Vagina (tissue), 2 donors: ENCODE data around the gene SDK2. TPM values are rescaled to one million over a fixed set of nuclear protein-coding genes. Genes with fewer than 3 reads are reported as not detected.

ENCODE experiments used
- DNase-seq, 2 donors: peaks; one replicate each; pipeline ENCODE4 v3.0.0-alpha.2; 2017; ENCODE audit errors: extremely low spot score in 2 of 2
- H3K27ac ChIP-seq: fragments of 200-600 bp; sonication (generic); one replicate; pipeline ENCODE4 v1.5.1; 2019
- H3K27me3 ChIP-seq: fragments of 200-600 bp; sonication (generic); one replicate; pipeline ENCODE4 v1.5.1; 2019
- H3K36me3 ChIP-seq, 2 donors: fragments of 200-600 bp; sonication (generic); one replicate each; pipeline ENCODE4 v1.5.1; 2017 to 2019
- H3K4me1 ChIP-seq: fragments of 200-600 bp; sonication (generic); one replicate; pipeline ENCODE4 v1.5.1; 2019
- H3K4me3 ChIP-seq, 2 donors: fragments of 200-600 bp; sonication (generic); 1 replicate in 1 of 2; 2 replicates in 1 of 2; pipeline ENCODE4 v1.5.1; 2016 to 2019
- H3K9me3 ChIP-seq: fragments of 200-600 bp; sonication (generic); one replicate; pipeline ENCODE4 v1.5.1; 2019
- POLR2A ChIP-seq, 2 donors: fragments of 450-650 bp; IDR thresholded peaks; one replicate each; pipeline ENCODE4 v1.6.1; 2017; ENCODE audit warnings: antibody characterized with exemption in 2 of 2, mild to moderate bottlenecking in 2 of 2, moderate library complexity in 2 of 2
- POLR2AphosphoS5 ChIP-seq, 2 donors: sonication (generic); formaldehyde crosslinking; IDR thresholded peaks; one replicate each; pipeline ENCODE4 v1.9.0; 2017; ENCODE audit warnings: antibody characterized with exemption in 2 of 2, mild to moderate bottlenecking in 2 of 2, low read depth in 1 of 2; ENCODE audit not compliant: insufficient read depth in 1 of 2
- intact Hi-C: fragments of 100-400 bp; cut with DNase I; formaldehyde crosslinking; loops from one replicate; pipeline ENCODE4 v1.15.1; 2023
- total RNA-seq: library from RNA; depleted of rRNA; stranded (reverse); fragments of >200 nt; gene quantifications from one replicate; pipeline ENCODE4 v1.2.3, GENCODE V29; 2016
- TF ChIP-seq, protein P1 (sequence below), 3 experiments: fragments of 450-650 bp in 2 of 3; fragments of 200-600 bp in 1 of 3; sonication (generic) in 1 of 3; IDR thresholded peaks; one replicate each; pipeline ENCODE4 v1.5.1; 2017 to 2019; ENCODE audit warnings: antibody characterized with exemption in 3 of 3, mild to moderate bottlenecking in 2 of 3, moderate library complexity in 2 of 3

SDK2 gene
- total RNA-seq, 1 donor from 2014 or later = 1.7 TPM

DNA sequence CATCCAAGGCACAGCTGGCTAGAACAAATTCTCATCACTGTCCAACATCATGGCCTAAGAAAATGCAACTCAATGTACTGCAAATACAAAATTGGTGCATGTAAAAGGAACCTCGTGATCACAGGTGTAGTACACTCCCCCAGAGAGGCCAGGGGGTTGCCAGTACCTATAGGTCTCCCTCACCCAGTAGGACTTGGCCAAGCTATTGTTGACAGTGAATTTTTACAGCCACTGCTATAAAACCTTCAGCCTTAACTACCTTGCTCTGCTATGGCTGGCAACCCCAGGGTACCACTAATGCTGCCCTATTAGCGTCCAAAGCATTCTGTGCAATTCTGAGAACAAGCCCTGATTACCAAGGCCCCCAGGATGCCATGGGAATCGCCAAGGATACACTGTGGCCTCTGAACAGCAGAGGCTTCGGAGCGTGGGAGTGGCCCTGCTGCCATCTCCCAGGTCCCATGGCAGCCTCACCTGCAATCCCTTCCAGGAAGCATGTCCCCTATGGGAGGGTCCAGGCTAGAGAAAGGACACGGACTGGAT, 67.6 kb downstream of the SDK2 start:
- H3K36me3 ChIP-seq = no peaks in the 10 kb centered on the region
- no peak overlapping the region for H3K27ac ChIP-seq
- no peak for DNase-seq
- H3K9me3 ChIP-seq = no peaks in the 10 kb centered on the region
- no peak for TF ChIP-seq POLR2AphosphoS5 (IDR thresholded peaks at IDR 0.05; ENCODE audit: insufficient read depth in 1 of 2, low read depth in 1 of 2)
- no peak for TF ChIP-seq POLR2A (IDR thresholded peaks at IDR 0.05)
- TF ChIP-seq, protein P1, sequence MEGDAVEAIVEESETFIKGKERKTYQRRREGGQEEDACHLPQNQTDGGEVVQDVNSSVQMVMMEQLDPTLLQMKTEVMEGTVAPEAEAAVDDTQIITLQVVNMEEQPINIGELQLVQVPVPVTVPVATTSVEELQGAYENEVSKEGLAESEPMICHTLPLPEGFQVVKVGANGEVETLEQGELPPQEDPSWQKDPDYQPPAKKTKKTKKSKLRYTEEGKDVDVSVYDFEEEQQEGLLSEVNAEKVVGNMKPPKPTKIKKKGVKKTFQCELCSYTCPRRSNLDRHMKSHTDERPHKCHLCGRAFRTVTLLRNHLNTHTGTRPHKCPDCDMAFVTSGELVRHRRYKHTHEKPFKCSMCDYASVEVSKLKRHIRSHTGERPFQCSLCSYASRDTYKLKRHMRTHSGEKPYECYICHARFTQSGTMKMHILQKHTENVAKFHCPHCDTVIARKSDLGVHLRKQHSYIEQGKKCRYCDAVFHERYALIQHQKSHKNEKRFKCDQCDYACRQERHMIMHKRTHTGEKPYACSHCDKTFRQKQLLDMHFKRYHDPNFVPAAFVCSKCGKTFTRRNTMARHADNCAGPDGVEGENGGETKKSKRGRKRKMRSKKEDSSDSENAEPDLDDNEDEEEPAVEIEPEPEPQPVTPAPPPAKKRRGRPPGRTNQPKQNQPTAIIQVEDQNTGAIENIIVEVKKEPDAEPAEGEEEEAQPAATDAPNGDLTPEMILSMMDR (IDR thresholded peaks at IDR 0.05) = no peak
- intact Hi-C loops = no loop called here
- H3K4me3 ChIP-seq = no peak overlapping the region
- no peaks in the 10 kb centered on the region for H3K4me1 ChIP-seq
- H3K27me3 ChIP-seq = no peaks in the 10 kb centered on the region

DNA sequence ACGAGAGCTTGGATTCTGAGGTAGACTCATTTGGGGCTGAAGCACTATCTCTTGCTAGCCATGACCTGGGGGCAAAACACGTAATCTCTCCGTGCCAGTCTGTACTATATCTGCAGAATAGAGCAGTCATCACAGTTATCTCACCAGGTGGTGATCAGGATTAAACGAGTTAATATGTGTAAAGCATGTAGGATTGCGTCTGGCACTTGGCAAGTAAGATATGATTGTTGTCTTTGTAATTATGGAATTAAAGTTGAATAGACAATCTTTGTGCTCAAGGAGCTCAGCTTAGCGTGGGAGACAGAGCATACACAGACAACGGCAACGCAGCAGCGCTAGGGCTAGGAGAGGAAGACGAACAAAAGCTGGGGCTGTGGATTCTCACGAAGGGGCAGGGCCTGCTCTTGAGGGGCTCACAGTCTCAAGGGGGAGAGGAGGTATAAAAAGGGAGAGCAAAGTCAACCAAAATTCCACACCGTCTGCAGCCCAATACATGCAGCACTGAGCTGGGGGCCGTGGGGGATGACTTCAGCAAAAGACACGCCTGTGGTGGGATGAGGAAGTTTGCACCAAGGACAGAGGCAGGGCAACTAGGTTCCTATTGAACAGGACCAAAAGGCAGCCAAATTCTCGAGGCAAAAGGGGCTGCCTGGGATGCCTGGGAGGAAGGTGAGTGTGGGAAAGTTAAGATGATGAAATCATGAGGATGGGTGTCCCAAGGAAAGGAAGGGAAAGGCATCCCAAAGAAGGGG, 68.6 kb downstream of the SDK2 start:
- Histone ChIP-seq H3K27me3 (no peaks in the 10 kb centered on the region), H3K4me3 (no peak overlapping the region), H3K27ac (no peak overlapping the region), H3K9me3 (no peaks in the 10 kb centered on the region), H3K4me1 (no peaks in the 10 kb centered on the region), H3K36me3 (no peaks in the 10 kb centered on the region)
- TF ChIP-seq POLR2A (IDR thresholded peaks at IDR 0.05) (no peak), POLR2AphosphoS5 (IDR thresholded peaks at IDR 0.05; ENCODE audit: insufficient read depth in 1 of 2, low read depth in 1 of 2) (no peak)
- TF ChIP-seq, protein P1 (IDR thresholded peaks at IDR 0.05) = no peak
- intact Hi-C loops = no loop called here
- DNase-seq = no peak

DNA sequence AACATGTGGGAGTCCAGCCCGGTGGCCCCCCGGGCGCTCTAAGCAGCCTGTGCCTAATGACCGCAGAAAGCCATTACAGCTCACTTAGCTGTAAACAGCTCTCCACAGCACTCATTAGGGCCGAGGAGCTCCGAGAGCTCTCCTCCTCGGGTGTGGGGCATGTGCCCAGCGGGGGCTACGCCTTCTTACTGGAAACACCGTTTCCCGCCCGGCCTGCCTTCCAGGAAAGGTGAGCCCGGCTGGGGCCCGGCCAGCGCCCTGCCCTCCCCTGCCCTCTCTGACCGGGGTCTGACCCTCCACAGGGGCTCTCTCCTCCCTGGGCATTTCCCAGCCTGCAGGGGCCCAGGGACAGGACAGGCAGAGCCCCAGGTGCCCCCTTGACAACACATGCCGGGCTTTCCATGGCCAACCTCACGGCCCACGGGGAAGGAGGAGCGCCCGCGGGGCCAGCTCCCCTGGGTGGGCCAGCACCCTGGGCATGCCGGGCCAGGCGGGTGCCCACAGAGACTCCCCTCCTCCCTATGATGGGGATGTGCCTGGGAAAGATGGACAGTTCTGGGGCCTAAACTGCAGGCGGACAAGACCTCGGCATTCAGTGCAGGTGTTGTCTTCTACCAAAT, 72.6 kb downstream of the SDK2 start:
- no peak for DNase-seq
- Histone ChIP-seq H3K27ac (no peak overlapping the region), H3K4me3 (no peak overlapping the region), H3K9me3 (no peaks in the 10 kb centered on the region), H3K36me3 (no peaks in the 10 kb centered on the region), H3K27me3 (no peaks in the 10 kb centered on the region), H3K4me1 (no peaks in the 10 kb centered on the region)
- no peak for TF ChIP-seq POLR2A (IDR thresholded peaks at IDR 0.05)
- TF ChIP-seq, protein P1 (IDR thresholded peaks at IDR 0.05) = no peak
- no peak for TF ChIP-seq POLR2AphosphoS5 (IDR thresholded peaks at IDR 0.05; ENCODE audit: insufficient read depth in 1 of 2, low read depth in 1 of 2)
- intact Hi-C loops = no loop called here

DNA sequence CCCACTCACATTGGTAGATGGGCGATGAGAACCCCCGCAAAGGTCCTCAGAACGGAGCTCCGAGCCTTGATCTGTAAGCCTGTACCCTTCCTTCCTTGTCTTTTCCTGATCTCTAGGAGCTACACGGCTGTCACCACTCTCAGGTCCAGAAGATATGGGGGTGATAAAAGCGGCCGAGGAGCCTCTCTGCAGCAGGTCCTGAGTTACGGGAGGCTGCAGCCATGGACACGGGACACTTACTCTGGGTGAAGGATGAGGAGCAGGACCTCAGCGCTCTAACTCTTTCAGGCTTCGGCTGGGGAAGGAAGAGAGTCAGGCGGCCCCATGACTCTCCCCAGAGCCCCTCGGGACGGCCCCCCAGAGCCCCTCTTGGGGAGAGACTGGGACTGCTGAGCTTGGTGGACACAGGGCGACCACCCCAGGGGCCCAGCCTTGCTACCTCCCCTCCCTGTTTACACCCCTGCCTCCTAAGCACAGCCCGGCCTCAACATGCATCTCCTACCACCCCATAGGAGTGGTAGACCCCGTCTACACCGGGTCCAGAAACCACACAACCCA, 74.4 kb downstream of the SDK2 start:
- H3K4me3 ChIP-seq = no peak overlapping the region
- intact Hi-C loops = no loop called here
- TF ChIP-seq, protein P1 (IDR thresholded peaks at IDR 0.05) = no peak
- TF ChIP-seq POLR2AphosphoS5 (IDR thresholded peaks at IDR 0.05; ENCODE audit: insufficient read depth in 1 of 2, low read depth in 1 of 2) (no peak), POLR2A (IDR thresholded peaks at IDR 0.05) (no peak)

More for the DNA sequence above, 74.4 kb downstream of the SDK2 start:
- DNase-seq = no peak
- Histone ChIP-seq H3K27ac (no peak overlapping the region), H3K27me3 (no peaks in the 10 kb centered on the region), H3K36me3 (no peaks in the 10 kb centered on the region), H3K4me1 (no peaks in the 10 kb centered on the region), H3K9me3 (no peaks in the 10 kb centered on the region)
